Psoas muscle (tissue), 8 donors: ENCODE data around the gene VTN. TPM values are rescaled to one million over a fixed set of nuclear protein-coding genes. Genes with fewer than 3 reads are reported as not detected.

Experiments used
- ATAC-seq, 4 donors: fragments of 200-7000 bp; cut with Tn5 transposase; one replicate each; pipeline ENCODE4 v1.9.1; 2020; ENCODE audit warnings: moderate library complexity in 3 of 4, mild to moderate bottlenecking in 2 of 4
- DNase-seq, 2 donors: peaks; one replicate each; pipeline ENCODE4 v3.0.0-alpha.2; 2020
- H3K27ac ChIP-seq: fragments of 200-600 bp; one replicate; pipeline ENCODE4 v1.8.0; 2022
- H3K27me3 ChIP-seq, 3 donors: fragments of 200-600 bp in 1 of 3; one replicate each; pipeline versions ENCODE4 v1.6.1 to v1.8.0; 2013 to 2022; ENCODE audit warnings: low read length in 2 of 3, mild to moderate bottlenecking in 2 of 3, moderate library complexity in 1 of 3; ENCODE audit not compliant: insufficient read depth in 3 of 3
- H3K36me3 ChIP-seq, 2 donors: fragments of 200-600 bp in 1 of 2; one replicate each; pipeline versions ENCODE4 v1.6.1 to v1.8.0; 2013 to 2022; ENCODE audit warnings: low read depth in 1 of 2, mild to moderate bottlenecking in 1 of 2, moderate library complexity in 1 of 2; ENCODE audit not compliant: insufficient read depth in 1 of 2
- H3K4me1 ChIP-seq: fragments of 200-600 bp; one replicate; pipeline ENCODE4 v1.8.0; 2022
- H3K4me3 ChIP-seq: fragments of 200-600 bp; one replicate; pipeline ENCODE4 v1.8.0; 2022; ENCODE audit warnings: mild to moderate bottlenecking
- H3K9me3 ChIP-seq: fragments of 200-600 bp; one replicate; pipeline ENCODE4 v1.8.0; 2022
- WGBS, 3 donors: extraction: QIAGEN DNeasy Blood & Tissue Kit; methylation state at CpG; one replicate each; pipeline versions ENCODE4 v1.1.6 to v1.1.7; 2013; 5-methylcytosine and 5-hydroxymethylcytosine counted together
- intact Hi-C, 2 donors: fragments of 100-400 bp; cut with DNase I; formaldehyde crosslinking; loops; one replicate each; pipeline versions ENCODE4 v1.11.0 to v1.14.2; 2022
- polyA plus RNA-seq, 3 donors: library from polyadenylated mRNA; stranded (reverse); fragments of 200-250 nt; gene quantifications; one replicate each; pipeline ENCODE4 v1.2.3, GENCODE V29; 2013
- total RNA-seq, 4 donors: library from RNA; stranded (reverse); fragmentation: NEBNext Ultra II Directional in 2 of 4; extraction: Animal tissue kit (Norgen Biotek cat#: 25700) in 2 of 4; gene quantifications; one replicate each; pipeline versions ENCODE4 v1.2.1 to v1.2.4, GENCODE V29; 2021 to 2023
- TF ChIP-seq, protein P1 (sequence below): fragments of 200-600 bp; IDR thresholded peaks from one replicate; pipeline ENCODE4 v1.8.0; 2022; ENCODE audit warnings: antibody characterized with exemption
- donor health status: healthy with polysubstance abuse.
- donor health status: DM: no; HTN: no; CAD: no; lungs with moderate emphysema.
- donor health status: Bipolar disorder and iron deficiency.
- donor health status: healthy.
- donor health status: DM: yes; HTN: yes; CAD: no.
- donor health status: DM: no; HTN: no; CAD: no.
- donor health status: DM: no; HTN: no; CAD: no.
- donor health status: DM: yes; HTN: yes; CAD: no.

VTN gene
- total and polyA plus RNA-seq, 7 donors, result 0.06 to 1.2 (median 0.18) TPM; not detected in 2

- H3K27ac ChIP-seq, result no peak overlapping the region
- intact Hi-C loops, result no loop called here
- H3K4me3 ChIP-seq, result no peak overlapping the region
- H3K9me3 ChIP-seq, result no peaks in the 10 kb centered on the region
- WGBS, 3 donors, result 85 to 89% (median 88%) methylated on average over 6 of the region's 6 CpGs
- no peaks in the 10 kb centered on the region for H3K27me3 ChIP-seq
- peaks cover 0 to 58% of the 10 kb centered on the region in 2 donors for H3K36me3 ChIP-seq
- TF ChIP-seq, protein P1, sequence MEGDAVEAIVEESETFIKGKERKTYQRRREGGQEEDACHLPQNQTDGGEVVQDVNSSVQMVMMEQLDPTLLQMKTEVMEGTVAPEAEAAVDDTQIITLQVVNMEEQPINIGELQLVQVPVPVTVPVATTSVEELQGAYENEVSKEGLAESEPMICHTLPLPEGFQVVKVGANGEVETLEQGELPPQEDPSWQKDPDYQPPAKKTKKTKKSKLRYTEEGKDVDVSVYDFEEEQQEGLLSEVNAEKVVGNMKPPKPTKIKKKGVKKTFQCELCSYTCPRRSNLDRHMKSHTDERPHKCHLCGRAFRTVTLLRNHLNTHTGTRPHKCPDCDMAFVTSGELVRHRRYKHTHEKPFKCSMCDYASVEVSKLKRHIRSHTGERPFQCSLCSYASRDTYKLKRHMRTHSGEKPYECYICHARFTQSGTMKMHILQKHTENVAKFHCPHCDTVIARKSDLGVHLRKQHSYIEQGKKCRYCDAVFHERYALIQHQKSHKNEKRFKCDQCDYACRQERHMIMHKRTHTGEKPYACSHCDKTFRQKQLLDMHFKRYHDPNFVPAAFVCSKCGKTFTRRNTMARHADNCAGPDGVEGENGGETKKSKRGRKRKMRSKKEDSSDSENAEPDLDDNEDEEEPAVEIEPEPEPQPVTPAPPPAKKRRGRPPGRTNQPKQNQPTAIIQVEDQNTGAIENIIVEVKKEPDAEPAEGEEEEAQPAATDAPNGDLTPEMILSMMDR, result no peak
- no peak for DNase-seq
- H3K4me1 ChIP-seq, result no peaks in the 10 kb centered on the region
- ATAC-seq, result no peak
Measured at GRCh38 chr17:28402844-28403243, 32.7 kb upstream of the VTN start.

- H3K27ac ChIP-seq, result no peak overlapping the region
- H3K27me3 ChIP-seq, result no peaks in the 10 kb centered on the region
- DNase-seq, result no peak
Measured at GRCh38 chr17:28402224-28402630, 32.1 kb upstream of the VTN start.

DNA sequence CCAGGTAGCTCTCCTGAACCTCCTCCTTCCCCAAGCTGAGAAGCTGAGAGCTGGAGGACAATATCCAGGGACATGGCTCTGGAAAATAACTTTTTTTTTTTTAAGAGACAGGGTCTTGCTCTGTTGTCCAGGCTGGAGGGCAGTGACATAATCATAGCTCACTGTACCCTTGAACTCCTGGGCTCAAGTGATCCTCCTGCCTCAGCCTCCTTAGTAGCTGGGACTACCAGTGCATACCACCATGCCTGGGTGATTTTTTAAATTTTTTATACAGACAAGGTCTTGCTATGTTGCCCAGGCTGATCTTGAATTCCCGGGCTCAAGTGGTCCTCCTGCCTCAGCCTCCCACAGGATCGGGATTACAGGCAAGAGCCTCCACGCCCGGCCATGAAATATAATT is 29.7 kb upstream of the VTN start:
- Histone ChIP-seq H3K4me1 (no peaks in the 10 kb centered on the region), H3K36me3 (peaks cover 0 to 81% of the 10 kb centered on the region in 2 donors), H3K27ac (no peak overlapping the region), H3K4me3 (no peak overlapping the region), H3K27me3 (no peaks in the 10 kb centered on the region), H3K9me3 (no peaks in the 10 kb centered on the region)
- TF ChIP-seq, protein P1, result no peak
- DNase-seq (no peak), ATAC-seq (no peak)
- intact Hi-C loops, result no loop called here
- 92 to 95% (median 93%) methylated on average over 4 of the region's 4 CpGs for WGBS, 3 donors

More at GRCh38 chr17:28402224-28402630, 32.1 kb upstream of the VTN start:
- ATAC-seq, result no peak
- Histone ChIP-seq H3K4me3 (no peak overlapping the region), H3K36me3 (peaks cover 0 to 64% of the 10 kb centered on the region in 2 donors), H3K4me1 (no peaks in the 10 kb centered on the region), H3K9me3 (no peaks in the 10 kb centered on the region)
- 44 to 52% (median 45%) methylated on average over 3 of the region's 3 CpGs for WGBS, 3 donors
- intact Hi-C loops, result no loop called here
- TF ChIP-seq, protein P1, result no peak

GRCh38 chr17:28398280-28398981 is 28.3 kb upstream of the VTN start:
- no peaks in the 10 kb centered on the region for H3K27me3 ChIP-seq
- TF ChIP-seq, protein P1, result no peak
- H3K4me1 ChIP-seq, result no peaks in the 10 kb centered on the region
- DNase-seq (no peak), ATAC-seq (peak in 1 of 4 donors; percentile 23)
- no peaks in the 10 kb centered on the region for H3K9me3 ChIP-seq
- intact Hi-C loops, result no loop called here
- no peak overlapping the region for H3K27ac ChIP-seq
- H3K36me3 ChIP-seq, result peaks cover 0 to 79% of the 10 kb centered on the region in 2 donors
- 65 to 68% (median 65%) methylated on average over 6 of the region's 6 CpGs for WGBS, 3 donors
- no peak overlapping the region for H3K4me3 ChIP-seq
